IPS-NIHi7 (cell line): ENCODE results near the gene EXOC6.
"Not testable (repeated sequence)": the region's sequence is repeated elsewhere in the genome, so short reads cannot be mapped to it uniquely, and the experiment has no call there.

Experiments used
- DNase-seq: peaks from one replicate; pipeline ENCODE4 v3.0.0; 2012; ENCODE audit warnings: mixed read lengths; ENCODE audit errors: extremely low spot score

EXOC6 gene

DNA sequence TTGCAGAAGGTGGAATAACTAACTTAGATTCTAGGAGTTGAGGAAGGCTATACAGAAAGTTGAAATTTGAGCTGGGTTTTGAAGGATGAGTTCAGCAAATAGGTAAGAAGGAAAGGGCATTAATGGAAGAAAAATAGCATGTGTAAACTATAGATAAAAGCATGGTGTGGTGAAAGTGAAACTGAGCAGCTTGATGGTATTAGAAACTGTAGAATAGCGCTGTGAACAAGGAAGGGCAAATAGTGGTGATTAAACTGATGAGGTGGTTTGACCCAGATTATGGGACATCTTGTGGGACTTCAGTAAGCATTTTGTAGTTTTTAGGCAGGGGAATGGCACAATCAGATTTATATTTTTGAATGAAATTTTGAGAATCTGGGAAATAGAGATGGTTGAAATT is 90.5 kb downstream of the EXOC6 start:
- no peak for DNase-seq

DNA sequence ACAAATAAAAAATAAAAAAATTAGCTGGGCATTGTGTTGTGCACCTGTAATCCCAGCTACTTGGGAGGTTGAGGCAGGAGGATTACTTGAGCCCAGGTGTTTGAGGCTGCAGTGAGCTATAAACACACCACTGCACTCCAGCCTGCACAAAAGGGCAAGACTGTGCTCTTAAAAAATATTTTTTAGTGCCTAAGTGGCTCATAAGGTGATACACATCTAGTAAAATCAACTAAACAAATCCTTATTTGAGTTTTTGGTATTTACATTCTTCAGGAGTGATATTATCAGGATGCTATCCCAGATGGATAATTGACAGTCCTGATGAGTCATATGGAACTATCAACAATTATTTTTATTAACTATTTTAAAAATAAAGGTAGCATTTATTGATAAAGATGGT is 93.9 kb downstream of the EXOC6 start:
- no peak for DNase-seq

- no peak for DNase-seq
Observed at GRCh38 chr10:92946491-92946890, 98.2 kb downstream of the EXOC6 start.

DNA sequence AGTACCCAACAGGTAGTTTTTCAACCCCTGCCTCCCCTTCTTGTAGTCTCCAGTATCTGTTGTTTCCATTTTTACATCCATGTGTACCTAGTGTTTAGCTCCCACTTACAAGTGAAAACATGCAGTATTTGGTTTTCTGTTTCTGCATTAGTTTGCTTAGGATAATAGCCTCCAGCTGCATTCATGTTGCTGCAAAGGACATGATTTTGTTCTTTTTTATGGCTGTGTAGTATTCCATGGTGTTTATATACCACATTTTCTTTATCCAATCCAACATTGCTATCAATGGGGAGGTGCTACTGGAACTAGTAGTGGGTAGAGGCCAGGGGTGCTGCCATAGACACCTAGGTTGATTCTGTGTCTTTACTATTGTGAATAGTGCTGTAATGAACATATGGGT is 104.3 kb downstream of the EXOC6 start:
- not testable (repeated sequence) for DNase-seq

DNA sequence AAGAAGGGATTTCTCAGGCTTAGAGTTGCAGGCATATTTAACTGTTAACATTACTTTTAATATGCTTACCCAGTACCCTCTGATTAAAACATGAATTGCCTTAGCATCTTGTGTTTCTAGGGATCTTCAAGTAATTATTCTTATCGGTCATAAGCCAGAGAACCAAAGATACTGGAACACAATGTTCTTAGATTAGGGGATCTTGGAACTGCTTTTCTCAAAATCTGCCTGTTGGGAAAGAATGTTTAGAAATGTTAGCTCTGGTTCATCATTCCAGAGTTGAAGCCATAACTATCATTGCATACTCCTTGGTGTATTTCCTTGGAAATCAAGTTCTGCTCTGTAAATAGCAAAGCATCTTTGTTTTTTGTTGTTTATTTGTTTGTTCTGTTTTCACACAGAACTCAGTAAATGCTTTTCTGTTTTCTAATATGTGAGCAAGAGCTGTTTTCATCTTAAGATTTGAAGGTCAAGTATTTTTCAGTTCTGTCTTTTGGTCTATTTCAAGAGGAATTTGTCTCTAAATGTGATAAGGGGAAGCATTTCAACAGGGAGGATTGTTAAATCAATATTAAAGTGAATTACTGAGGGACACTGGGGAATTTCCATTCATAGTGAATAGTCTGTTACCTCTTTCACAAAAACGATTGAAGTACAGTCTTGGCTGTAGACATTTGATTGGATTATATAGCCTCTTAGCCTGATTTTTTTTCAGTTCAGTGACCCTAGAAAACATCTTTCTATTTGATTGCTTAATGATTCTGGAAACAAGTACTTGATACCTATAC is 109.1 kb downstream of the EXOC6 start:
- no peak for DNase-seq

DNA sequence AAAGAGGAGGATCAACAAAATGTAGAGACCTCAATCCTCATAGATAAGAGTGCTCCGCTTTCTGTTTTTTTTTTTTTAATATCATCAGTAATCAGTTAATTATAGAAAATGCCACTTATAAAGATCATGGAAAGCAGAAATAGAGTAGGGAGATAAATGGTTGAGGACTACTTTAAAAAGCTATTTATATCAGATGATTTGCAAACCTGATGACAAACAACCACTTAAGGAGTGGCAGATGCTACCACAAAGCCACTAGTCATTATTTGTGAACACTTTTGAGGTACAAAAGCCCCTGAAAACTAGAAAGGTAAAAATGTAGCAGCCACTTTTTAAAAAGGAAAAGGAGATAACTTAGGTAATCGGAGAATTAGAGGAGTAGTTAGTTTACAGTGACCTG is 113.3 kb downstream of the EXOC6 start:
- DNase-seq, result no peak

GRCh38 chr10:92965314-92965713 is 117.0 kb downstream of the EXOC6 start:
- peak; percentile 16 for DNase-seq

DNA sequence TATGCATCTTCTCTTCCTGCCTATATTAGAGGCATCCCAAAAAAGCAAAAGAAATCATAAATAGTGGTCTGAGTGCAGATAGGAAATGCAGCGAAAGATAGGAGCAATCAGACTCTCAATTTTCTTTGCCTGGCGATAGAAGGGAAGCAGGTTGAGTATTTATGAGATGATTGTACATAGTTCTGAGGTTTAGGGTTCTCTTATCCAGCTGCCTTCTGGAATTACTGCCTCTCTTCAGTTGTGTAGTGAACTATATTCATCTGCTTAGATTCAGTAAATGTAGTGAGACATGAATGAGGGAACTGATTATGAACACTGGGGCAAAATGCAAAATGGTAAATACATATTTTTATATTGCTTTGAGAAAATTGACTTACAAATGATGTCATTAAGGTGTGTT is 119.3 kb downstream of the EXOC6 start:
- no peak for DNase-seq

GRCh38 chr10:92969151-92969550 is 120.8 kb downstream of the EXOC6 start:
- DNase-seq, result no peak

DNA sequence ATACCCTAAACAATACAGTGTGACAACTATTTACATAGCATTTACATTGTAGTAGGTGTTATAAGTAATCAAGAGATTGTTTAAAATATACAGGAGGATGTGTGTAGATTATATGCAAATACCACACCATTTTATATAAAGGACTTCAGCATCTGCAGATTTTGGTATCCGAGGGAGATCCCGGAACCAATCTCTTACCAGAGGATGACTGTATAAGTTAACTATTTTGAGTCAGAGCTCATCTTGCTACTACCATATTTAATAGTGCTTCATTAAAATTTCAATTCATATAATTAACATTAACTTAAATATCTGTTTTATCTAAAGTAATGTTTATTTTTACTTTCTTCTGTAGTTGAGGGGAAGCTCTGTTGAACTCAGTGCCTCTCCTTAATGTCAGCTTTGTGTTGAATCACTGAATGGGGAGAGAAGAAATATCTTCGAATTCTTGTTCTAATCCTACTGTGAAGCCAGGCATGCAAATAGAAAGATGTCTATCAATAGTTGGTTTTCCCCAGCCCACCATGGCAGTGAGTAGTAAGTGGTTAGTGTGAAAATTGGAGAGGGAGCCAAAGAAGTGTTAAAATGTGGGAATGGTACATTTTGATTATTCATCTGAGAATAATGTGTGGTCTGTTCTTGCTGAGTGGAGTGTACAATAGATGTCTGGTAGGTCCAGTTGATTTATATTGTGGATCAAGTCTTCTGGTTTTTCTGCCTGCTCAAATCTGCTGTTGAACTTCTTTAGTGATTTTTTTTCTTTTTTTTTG is 122.2 kb downstream of the EXOC6 start:
- no peak for DNase-seq

DNA sequence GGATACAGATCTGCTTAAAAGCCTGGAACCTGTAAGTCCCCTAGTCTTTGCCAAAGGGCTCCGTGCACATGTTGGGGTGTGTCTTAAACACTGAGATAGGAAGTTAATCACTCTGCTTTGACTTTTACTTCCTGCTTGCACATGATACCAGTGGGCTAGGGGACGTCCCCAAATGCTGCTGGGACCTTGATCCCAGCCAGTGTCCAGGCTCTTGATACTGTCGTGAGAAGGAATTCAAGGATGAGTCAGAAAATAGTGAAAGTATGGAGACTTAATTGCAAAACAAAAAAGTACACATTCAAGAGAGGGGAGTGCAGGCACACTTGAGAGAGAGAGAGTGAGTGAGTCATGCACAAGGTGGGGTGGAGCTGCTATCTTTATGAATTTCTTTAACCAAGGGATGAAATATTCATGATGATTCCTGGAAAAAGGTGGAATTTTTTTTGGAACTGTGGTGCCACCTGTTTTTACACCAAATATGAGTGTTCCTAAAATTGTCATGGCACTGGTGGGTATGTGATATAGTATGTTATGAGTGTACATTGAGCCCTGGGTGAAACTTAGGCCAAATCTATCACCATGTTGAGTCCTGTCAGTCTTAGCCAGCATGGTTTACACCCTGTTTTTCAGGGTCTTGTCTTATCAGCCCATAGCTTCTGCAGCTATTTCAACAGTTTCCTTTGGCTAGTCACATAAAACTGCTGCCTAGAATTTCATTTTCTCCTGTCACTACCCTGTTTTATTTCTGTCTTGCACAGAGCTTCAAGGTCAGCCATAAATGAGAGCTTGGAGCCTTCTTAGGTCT is 123.9 kb downstream of the EXOC6 start:
- no peak for DNase-seq

- no peak for DNase-seq
Observed at GRCh38 chr10:92972886-92973285, 124.6 kb downstream of the EXOC6 start.

DNA sequence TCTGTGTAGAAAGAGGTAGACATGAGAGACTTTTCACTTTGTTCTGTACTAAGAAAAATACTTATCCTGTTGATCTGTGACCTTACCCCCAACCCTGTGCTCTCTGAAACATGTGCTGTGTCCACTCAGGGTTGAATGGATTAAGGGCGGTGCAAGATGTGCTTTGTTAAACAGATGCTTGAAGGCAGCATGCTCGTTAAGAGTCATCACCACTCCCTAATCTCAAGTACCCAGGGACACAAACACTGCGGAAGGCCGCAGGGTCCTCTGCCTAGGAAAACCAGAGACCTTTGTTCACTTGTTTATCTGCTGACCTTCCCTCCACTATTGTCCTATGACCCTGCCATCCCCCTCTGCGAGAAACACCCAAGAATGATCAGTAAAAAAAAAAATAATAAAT is 128.0 kb downstream of the EXOC6 start:
- not testable (repeated sequence) for DNase-seq

DNA sequence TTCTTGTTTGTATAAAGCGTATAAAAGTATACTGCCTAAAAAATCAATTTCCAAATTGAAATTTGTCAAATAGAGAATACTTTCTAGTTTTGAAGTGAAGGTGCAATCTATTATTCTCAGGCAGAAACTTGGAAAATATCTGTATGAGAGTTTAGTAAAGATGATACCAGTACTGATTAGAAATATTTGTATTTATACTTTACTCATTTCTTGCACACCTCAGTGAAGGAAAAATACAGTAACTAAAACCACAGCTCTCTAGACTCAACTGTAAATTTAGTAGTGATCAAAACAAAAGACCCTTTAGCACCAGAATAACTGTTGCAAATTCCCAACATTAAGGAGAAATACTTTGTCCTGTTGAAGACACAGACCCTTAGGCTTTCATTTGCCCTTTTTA is 140.9 kb downstream of the EXOC6 start:
- DNase-seq, result no peak

DNA sequence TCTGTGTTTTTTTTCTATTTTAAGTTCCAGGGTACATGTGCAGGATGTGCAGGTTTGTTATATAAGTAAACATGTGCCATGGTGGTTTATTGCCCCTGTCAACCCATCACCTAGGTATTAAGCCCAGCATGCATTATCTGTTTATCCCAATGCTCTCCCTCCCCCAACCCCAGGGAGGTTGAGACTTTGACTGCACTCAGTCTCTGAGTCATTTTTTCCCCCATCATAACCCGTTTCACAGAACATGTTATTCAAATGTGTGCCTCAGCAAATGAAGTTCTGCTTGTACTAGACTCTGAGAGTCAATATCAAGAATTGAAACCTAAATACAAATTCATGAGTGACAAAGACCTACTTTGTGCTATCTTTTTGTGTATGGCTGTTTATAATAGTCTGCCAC is 142.3 kb downstream of the EXOC6 start:
- DNase-seq, result no peak

GRCh38 chr10:92991513-92991912 is 143.2 kb downstream of the EXOC6 start:
- no peak for DNase-seq

DNA sequence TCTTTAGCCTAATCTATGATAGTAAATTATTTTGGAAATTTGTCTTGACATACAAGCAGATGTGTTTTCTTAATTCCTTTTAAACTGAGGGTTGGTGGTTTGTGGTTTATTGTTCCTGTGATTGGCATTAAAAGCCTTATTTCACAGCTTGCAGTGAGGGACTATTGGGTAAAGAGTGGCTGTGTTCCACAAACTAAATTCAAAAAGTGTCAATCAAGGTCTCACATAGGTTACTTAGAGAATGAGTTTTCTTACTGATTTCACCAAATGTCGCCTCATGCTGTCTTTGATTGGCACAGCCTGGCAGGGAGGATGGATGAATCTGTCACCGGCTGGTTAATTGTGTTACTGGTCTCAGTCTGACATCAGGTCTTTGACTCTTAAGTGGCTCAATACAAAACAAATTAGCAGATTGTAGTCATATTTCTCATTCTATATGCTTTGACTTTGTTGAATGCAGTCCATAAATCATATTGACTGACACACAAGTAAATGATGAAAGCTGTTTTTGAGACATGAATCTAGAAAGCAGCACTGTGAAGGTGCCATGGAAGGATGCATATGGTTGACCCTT is 145.5 kb downstream of the EXOC6 start:
- no peak for DNase-seq

GRCh38 chr10:92995509-92995908 is 147.2 kb downstream of the EXOC6 start:
- DNase-seq, result peak; percentile 11

GRCh38 chr10:92997620-92998019 is 149.3 kb downstream of the EXOC6 start:
- no peak for DNase-seq

GRCh38 chr10:92999191-92999590 is 150.9 kb downstream of the EXOC6 start:
- DNase-seq, result no peak

DNA sequence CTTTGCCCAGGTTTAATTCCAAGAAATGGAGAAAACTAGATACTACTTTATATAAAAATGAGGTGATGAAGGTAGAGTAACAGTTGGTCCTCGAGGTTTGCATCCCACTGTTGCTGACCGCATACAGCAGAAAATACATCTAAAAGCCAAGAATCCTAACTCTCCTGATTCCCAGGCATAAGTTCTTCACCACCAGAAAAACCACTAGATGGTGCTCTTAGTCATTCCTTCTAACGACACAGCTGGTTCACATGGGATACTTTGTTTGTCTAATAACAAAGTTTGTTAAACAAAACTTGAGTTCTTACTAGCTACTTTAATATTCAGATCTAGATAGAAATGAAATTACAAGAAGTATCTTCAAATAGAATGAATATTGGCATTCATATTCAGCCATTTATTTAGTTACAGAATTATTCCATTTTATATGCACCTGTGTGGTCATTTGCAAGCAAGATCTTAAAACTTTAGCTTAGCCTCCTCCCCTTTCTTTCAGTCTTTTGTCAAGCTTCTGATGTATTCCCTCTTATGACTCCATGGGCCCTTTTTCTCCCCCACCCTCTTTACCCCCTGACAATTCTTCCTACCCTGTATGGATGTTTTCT is 158.2 kb downstream of the EXOC6 start:
- peak; percentile 42 for DNase-seq

- no peak for DNase-seq
Observed at GRCh38 chr10:93015722-93016121, 167.4 kb downstream of the EXOC6 start.
